NOMO-1 treated with DMSO at 0.1 percent for 48 hours (cell line): ENCODE data around the gene BFSP2.
"Not testable (repeated sequence)": the region's sequence is repeated elsewhere in the genome, so short reads cannot be mapped to it uniquely, and the experiment has no call there.

ENCODE experiments used
- DNase-seq: peaks from one replicate; lab custom pipeline; 2025; ENCODE audit not compliant: unreplicated experiment; lab: John Stamatoyannopoulos, UW

BFSP2 gene

GRCh38 chr3:133455281-133455680 is 55.4 kb downstream of the BFSP2 start:
- no peak for DNase-seq

DNA sequence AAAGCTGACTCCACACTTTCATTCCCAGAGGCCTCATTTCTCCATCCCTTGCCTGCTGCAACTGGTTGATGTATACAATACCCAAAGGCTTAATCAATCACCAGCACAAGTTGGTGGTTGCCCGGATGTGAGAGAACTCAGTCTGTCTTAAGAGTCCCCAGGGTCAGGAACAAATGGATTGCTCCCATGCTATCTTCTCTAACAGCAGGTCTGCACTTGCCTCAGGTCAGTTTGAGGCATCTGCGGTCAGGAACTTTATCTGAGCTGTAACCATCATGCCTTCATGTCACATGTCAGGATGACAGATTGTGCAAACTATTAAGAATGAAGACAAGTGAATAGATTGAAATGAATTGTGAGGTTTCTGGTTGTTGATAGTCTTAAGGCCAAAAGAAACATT is 56.1 kb downstream of the BFSP2 start:
- no peak for DNase-seq

DNA sequence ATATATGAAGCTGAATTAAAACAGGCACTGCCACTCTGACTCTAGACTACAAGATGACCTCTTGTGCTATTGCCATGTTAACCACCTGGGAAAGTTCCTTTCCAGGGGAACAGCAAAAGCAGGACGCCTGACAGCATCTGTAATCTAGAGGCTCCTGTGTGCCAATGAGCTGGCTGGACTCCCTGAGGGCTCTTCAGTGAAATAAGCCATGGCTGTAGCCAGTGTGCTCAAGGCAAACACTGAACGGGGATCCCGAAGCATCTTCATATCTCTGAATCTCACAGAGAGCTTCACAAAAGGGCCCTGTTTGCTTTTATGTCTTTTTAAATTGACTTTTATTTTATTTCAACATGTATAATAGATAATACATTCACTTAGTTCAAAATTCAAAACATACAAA is 57.2 kb downstream of the BFSP2 start:
- DNase-seq: no peak

DNA sequence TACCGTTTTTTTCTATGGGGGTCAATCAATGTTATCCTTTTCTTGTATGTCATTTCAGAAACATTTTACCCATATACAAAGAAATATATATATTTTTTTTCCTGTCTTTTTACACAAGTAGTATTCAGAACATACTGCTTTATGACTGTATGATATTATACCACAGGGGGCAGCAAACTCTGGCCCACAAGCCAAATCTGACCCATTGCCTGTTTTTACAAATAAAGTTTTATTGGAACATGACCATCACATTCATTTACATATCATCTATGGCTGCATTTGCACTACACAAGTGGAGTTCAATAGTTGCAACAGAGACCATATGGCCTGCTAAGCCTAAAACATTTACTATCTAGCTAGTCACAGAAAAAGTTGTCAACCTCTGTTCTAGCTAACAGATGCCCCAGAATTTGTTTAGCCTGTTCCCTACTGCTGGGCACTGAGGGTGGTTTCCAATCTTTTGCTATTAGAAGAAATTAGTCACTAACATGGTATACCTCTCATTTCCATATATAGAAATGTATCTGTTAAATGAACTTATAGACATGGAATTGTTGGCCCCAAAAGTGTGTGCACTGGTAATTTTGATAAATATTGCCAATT is 57.7 kb downstream of the BFSP2 start:
- DNase-seq: no peak

DNA sequence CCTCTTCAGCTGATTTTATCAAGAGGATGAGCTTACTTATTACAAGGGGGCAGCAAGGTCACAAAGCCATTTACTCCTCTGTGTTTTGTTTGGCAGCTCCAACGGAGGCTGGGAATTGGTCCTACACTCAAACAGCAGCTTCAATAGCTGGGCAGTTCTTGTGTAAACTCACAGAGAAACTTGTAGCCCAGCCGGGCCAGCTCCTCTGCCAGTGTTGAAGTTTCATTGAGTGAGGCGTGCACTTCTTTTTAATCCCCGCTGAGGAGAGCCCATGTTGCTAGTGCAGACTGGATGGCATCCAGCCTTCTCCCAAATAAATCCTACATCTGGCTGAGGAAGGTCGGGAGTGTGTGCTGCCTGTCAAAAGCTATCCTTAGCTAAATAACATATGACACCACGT is 59.5 kb downstream of the BFSP2 start:
- no peak for DNase-seq

DNA sequence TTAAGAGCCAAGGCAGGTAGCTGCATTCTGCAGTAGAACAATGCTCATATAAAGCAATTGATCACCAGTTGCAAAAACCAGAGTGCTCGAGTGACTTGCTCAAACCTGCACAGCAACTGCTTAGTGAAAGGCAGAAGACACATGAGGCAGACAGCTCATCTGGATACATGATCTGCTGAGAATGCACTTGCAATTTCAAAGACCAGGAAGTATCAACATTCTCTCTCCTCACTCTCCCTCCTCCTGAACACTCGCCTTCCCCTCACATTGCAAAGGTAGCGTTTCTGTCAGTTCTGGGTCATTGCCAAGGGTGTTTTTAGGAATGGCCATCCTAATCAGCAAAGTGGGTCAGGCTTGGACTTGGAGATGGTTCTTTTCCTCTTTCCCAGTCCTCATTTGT is 61.0 kb downstream of the BFSP2 start:
- no peak for DNase-seq

DNA sequence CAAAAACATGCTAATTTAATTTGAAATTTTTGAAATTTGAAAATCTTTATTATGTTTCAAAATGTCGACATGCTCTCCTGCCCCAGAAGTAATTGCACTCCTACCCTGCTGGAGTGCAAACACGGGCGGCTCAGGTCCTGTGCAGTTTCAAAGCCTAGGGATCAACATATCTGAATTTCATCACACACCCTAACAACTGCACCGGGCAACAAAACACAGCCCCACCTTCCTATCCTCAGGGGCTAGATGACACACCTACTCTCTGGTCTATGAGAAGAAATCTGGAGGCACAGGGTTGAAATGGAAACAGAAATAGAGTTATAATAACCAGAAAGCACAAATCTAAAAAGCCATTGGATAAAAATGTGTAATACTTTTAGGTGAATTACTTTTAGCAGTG is 61.4 kb downstream of the BFSP2 start:
- no peak for DNase-seq

GRCh38 chr3:133463347-133463860 is 63.5 kb downstream of the BFSP2 start:
- DNase-seq: no peak

- DNase-seq: no peak
These were observed 64.7 kb downstream of the BFSP2 start for GRCh38 chr3:133464573-133464972.

- no peak for DNase-seq
These were observed 66.9 kb downstream of the BFSP2 start for GRCh38 chr3:133466531-133467386.

DNA sequence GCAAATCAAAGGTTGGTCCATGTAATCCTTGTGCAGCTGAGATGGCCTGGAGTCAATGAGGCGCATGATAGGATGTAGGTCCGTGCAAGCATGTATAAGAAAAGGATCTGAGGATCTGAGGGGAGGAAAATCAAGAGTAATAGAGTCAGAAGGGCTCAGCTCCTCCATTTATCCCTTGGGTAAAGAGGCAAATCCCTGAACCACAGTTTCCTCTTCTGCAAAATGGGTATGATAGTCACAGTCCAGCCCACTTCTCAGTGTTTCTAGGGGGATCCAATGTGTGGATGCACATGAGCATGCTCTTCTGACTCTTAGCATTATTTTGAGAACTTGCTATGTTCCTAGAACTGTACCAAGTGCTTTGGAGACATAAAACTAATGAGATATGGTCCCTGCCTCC is 67.9 kb downstream of the BFSP2 start:
- DNase-seq: no peak

DNA sequence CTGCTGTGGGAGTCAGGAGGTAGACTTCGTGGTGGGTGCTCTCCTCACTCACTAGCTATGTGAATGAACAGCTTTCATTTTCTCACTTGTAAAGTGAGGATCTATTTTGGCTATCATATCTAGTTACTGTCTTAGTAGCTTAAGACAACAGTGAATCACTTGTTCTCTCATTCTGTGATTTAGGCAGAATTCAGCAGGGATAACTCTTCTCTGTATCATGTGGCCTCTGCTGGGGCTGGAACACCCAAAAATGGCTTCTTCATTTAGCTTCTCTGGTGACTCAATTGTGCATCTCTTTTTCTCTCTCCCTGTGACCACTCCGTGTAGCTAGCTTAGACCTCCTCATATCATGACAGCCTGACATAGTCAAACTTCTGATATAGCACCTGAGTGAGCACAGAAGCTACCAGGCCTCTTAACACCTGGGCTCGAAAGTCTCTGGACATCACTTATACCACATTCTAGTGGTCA is 68.4 kb downstream of the BFSP2 start:
- DNase-seq: no peak

- DNase-seq: no peak
These were observed 69.4 kb downstream of the BFSP2 start for GRCh38 chr3:133469140-133469731.

DNA sequence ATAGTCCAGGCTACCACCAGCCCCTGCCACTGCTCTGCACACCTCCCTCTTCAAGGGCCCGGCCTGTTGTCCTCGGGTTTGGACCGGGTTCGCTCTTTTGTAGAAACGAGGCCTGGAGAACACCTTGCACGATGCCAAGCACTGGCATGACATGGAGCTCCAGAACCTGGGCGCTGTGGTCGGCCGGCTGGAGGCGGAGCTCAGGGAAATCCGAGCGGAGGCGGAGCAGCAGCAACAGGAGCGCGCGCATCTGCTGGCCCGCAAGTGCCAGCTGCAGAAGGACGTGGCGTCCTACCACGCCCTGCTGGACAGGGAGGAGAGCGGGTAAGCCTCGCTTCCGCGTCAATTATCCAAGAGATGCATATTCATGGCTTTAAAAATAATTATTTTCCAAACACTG is 72.4 kb downstream of the BFSP2 start:
- no peak for DNase-seq

DNA sequence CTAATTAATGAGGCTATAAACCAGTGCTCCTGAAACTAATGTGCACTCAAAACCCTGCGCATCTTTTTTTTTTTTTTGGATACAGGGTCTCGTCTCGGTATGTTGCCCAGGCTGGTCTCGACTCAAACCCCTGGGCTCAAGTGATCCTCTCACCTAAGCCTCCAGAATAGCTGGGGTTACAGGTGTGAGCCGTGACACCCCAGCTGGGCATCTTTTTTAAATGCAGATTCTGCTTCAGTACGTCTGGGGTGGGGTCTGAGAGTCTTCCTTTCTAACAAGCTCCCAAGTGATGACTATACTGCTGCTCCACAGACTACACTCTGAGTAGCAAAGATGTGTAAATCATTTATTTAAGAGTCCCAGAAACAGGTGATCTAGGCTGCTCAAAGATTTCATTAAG is 73.0 kb downstream of the BFSP2 start:
- DNase-seq: no peak

DNA sequence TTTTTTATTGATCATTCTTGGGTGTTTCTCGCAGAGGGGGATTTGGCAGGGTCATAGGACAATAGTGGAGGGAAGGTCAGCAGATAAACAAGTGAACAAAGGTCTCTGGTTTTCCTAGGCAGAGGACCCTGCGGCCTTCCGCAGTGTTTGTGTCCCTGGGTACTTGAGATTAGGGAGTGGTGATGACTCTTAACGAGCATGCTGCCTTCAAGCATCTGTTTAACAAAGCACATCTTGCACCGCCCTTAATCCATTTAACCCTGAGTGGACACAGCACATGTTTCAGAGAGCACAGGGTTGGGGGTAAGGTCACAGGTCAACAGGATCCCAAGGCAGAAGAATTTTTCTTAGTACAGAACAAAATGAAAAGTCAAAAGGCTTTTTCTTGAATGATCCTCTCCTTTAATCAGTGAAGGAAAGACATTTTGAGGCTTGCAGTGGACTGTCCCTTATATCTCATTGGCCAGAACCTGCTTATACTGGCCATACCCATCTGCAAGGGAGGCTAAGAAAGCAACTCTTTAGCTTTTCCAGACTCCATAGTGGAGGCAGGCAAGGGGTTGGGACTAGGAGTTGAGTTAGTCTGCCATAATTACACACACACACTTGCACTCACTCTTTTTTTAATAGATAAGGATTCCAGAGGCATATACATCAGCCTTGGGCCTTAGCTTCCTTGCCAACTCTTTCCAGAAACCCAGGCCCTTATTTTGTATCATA is 73.8 kb downstream of the BFSP2 start:
- DNase-seq: not testable (repeated sequence)

- DNase-seq: no peak
These were observed 74.5 kb downstream of the BFSP2 start for GRCh38 chr3:133474251-133474801.

- peak; percentile 52 for DNase-seq
These were observed 75.0 kb downstream of the BFSP2 start for GRCh38 chr3:133474817-133475216.

DNA sequence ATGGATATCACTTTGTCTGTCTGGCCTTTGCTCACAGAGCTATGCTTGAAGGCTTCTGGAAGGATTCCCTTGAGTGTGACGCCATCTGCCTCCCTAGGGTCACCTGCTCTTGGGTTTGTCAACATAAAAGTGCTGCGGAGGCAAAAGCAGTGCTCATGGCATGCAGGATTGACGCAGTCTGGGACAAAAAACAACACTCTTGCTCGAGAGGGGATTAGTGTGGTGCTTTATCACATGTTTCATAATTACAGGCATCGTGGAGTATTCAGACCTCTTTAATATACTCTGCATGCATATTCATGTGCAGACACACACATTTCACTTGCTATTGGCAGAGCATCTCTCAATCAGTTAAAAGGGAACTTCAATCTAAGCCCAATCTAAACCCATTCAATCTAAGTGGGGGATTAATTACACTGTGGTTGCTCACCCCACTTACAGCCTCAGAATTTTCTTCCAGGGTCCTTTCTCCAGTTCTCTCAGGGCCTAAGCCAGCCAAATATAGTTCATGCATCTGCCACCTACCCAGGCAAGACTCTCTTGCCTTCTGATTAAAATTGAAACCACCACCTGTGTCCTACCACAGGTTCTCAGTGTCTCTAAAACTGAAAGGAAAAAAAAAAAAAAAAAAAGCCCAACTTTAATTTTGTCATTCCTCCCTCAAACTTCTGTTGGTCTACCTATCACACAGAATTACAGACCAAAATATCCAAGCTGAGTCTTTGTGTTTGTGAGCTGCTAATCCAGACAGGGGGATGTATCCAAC is 75.6 kb downstream of the BFSP2 start:
- DNase-seq: no peak

DNA sequence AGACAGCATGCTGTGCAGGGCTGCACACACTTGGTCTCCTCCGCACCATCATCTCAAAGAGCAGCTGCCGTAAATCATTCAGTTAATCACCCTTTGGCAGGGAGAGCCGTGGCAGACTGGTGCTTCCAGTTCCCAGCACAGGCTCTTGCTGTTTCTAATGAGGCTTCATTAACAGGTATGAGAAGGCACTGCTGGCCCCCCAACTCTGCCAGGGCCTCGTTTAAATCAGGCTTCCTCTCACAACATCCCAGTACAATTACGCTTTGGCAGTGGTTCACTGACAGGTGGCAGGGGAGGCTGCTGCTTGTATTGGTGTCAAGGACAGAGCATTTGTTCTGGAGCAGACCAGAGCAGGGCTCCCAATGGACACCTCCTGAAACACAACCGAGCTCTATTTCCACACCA is 77.1 kb downstream of the BFSP2 start:
- DNase-seq: no peak
